ENCODE results near the gene ATXN2L. TPM values are rescaled to one million over a fixed set of nuclear protein-coding genes. Genes with fewer than 3 reads are reported as not detected.

Gene ATXN2L
- total RNA-seq, 1 donor, result 62.6 TPM

GRCh38 chr16:28830531-28830930 is 7.7 kb downstream of the ATXN2L start:
- Histone ChIP-seq H3K4me3 (ENCODE audit: insufficient read depth, low read length) (no peak overlapping the region), H3K79me2 (ENCODE audit: insufficient read depth, low read length) (peaks cover 75% of the 10 kb centered on the region), H3K36me3 (ENCODE audit: insufficient read depth, low read length) (peaks cover 100% of the 10 kb centered on the region), H3K27me3 (ENCODE audit: insufficient read depth, low read length) (no peaks in the 10 kb centered on the region), H4K20me1 (ENCODE audit: insufficient read depth, low read length) (peaks cover 53% of the 10 kb centered on the region), H3K4me2 (ENCODE audit: insufficient read depth, low read length) (no peak overlapping the region), H3K4me1 (ENCODE audit: insufficient read depth, low read length) (peaks cover 10% of the 10 kb centered on the region), H3K27ac (ENCODE audit: low read depth, low read length) (no peak overlapping the region), H2AFZ (ENCODE audit: low read length) (no peak overlapping the region), H3K9me3 (ENCODE audit: low read depth, low read length) (no peaks in the 10 kb centered on the region)
- TF ChIP-seq CTCF (IDR thresholded peaks at IDR 0.05; ENCODE audit: extremely low read depth, low read depth, low read length), result no peak
- no peak for DNase-seq (ENCODE audit: insufficient read length, low spot score, missing footprints)

GRCh38 chr16:28834349-28834748 is 11.6 kb downstream of the ATXN2L start:
- Histone ChIP-seq H2AFZ (ENCODE audit: low read length) (no peak overlapping the region), H3K27me3 (ENCODE audit: insufficient read depth, low read length) (no peaks in the 10 kb centered on the region), H3K9me3 (ENCODE audit: low read depth, low read length) (no peaks in the 10 kb centered on the region), H3K4me1 (ENCODE audit: insufficient read depth, low read length) (no peaks in the 10 kb centered on the region), H3K4me3 (ENCODE audit: insufficient read depth, low read length) (no peak overlapping the region), H3K4me2 (ENCODE audit: insufficient read depth, low read length) (no peak overlapping the region), H4K20me1 (ENCODE audit: insufficient read depth, low read length) (peaks cover 36% of the 10 kb centered on the region), H3K79me2 (ENCODE audit: insufficient read depth, low read length) (peaks cover 37% of the 10 kb centered on the region), H3K27ac (ENCODE audit: low read depth, low read length) (no peak overlapping the region), H3K36me3 (ENCODE audit: insufficient read depth, low read length) (peaks cover 87% of the 10 kb centered on the region)
- no peak for DNase-seq (ENCODE audit: insufficient read length, low spot score, missing footprints)
- no peak for TF ChIP-seq CTCF (IDR thresholded peaks at IDR 0.05; ENCODE audit: extremely low read depth, low read depth, low read length)

GRCh38 chr16:28834873-28835863 is 12.4 kb downstream of the ATXN2L start:
- H3K36me3 ChIP-seq (ENCODE audit: insufficient read depth, low read length), result peaks cover 79% of the 10 kb centered on the region
- no peak overlapping the region for H3K4me2 ChIP-seq (ENCODE audit: insufficient read depth, low read length)
- no peak for TF ChIP-seq CTCF (IDR thresholded peaks at IDR 0.05; ENCODE audit: extremely low read depth, low read depth, low read length)
- H3K4me1 ChIP-seq (ENCODE audit: insufficient read depth, low read length), result no peaks in the 10 kb centered on the region
- H3K27me3 ChIP-seq (ENCODE audit: insufficient read depth, low read length), result no peaks in the 10 kb centered on the region
- no peak for DNase-seq (ENCODE audit: insufficient read length, low spot score, missing footprints)
- H4K20me1 ChIP-seq (ENCODE audit: insufficient read depth, low read length), result peaks cover 30% of the 10 kb centered on the region
- no peak overlapping the region for H3K27ac ChIP-seq (ENCODE audit: low read depth, low read length)
- peaks cover 30% of the 10 kb centered on the region for H3K79me2 ChIP-seq (ENCODE audit: insufficient read depth, low read length)
- no peaks in the 10 kb centered on the region for H3K9me3 ChIP-seq (ENCODE audit: low read depth, low read length)
- no peak overlapping the region for H3K4me3 ChIP-seq (ENCODE audit: insufficient read depth, low read length)
- no peak overlapping the region for H2AFZ ChIP-seq (ENCODE audit: low read length)
